ENCODE data around the gene FILIP1L. TPM values are rescaled to one million over a fixed set of nuclear protein-coding genes. Genes with fewer than 3 reads are reported as not detected.

Gene FILIP1L
- total RNA-seq, 1 experiment from 2014 or later, result 0.17 TPM

GRCh38 chr3:99981138-99981537 is 133.2 kb downstream of the FILIP1L start:
- CTCF ChIA-PET, result no interaction called here
- TF ChIP-seq CEBPB (IDR thresholded peaks at IDR 0.05; ENCODE audit: low read depth) (no peak), POLR2AphosphoS5 (IDR thresholded peaks at IDR 0.05; ENCODE audit: low read depth, low read length) (no peak), JUND (IDR thresholded peaks at IDR 0.05) (no peak), ZNF274 (IDR thresholded peaks at IDR 0.05; ENCODE audit: low read depth, low read length) (no peak), EZH2phosphoT487 (IDR thresholded peaks at IDR 0.05; ENCODE audit: borderline replicate concordance) (no peak), FOSL1 (IDR thresholded peaks at IDR 0.05; ENCODE audit: low read depth) (no peak), SP1 (IDR thresholded peaks at IDR 0.05; ENCODE audit: low read depth) (no peak), YY1 (IDR thresholded peaks at IDR 0.05; ENCODE audit: extremely low read depth, insufficient replicate concordance, low read depth, low read length) (no peak), ELF1 (IDR thresholded peaks at IDR 0.05; ENCODE audit: borderline replicate concordance, low read depth) (no peak), POLR2A (IDR thresholded peaks at IDR 0.05; ENCODE audit: borderline replicate concordance, extremely low read depth, insufficient read depth, insufficient read length) (no peak), TCF7L2 (IDR thresholded peaks at IDR 0.05; ENCODE audit: borderline replicate concordance, extremely low read depth, insufficient read depth, insufficient read length) (no peak), RAD21 (IDR thresholded peaks at IDR 0.05; ENCODE audit: low read depth) (no peak), EGR1 (IDR thresholded peaks at IDR 0.05; ENCODE audit: low read depth) (no peak), CBX3 (IDR thresholded peaks at IDR 0.05; ENCODE audit: low read depth) (no peak), EZH2 (IDR thresholded peaks at IDR 0.05) (no peak)
- TF ChIP-seq, protein P1, sequence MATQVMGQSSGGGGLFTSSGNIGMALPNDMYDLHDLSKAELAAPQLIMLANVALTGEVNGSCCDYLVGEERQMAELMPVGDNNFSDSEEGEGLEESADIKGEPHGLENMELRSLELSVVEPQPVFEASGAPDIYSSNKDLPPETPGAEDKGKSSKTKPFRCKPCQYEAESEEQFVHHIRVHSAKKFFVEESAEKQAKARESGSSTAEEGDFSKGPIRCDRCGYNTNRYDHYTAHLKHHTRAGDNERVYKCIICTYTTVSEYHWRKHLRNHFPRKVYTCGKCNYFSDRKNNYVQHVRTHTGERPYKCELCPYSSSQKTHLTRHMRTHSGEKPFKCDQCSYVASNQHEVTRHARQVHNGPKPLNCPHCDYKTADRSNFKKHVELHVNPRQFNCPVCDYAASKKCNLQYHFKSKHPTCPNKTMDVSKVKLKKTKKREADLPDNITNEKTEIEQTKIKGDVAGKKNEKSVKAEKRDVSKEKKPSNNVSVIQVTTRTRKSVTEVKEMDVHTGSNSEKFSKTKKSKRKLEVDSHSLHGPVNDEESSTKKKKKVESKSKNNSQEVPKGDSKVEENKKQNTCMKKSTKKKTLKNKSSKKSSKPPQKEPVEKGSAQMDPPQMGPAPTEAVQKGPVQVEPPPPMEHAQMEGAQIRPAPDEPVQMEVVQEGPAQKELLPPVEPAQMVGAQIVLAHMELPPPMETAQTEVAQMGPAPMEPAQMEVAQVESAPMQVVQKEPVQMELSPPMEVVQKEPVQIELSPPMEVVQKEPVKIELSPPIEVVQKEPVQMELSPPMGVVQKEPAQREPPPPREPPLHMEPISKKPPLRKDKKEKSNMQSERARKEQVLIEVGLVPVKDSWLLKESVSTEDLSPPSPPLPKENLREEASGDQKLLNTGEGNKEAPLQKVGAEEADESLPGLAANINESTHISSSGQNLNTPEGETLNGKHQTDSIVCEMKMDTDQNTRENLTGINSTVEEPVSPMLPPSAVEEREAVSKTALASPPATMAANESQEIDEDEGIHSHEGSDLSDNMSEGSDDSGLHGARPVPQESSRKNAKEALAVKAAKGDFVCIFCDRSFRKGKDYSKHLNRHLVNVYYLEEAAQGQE (IDR thresholded peaks at IDR 0.05; ENCODE audit: low read depth), result no peak
- TF ChIP-seq, protein P2, sequence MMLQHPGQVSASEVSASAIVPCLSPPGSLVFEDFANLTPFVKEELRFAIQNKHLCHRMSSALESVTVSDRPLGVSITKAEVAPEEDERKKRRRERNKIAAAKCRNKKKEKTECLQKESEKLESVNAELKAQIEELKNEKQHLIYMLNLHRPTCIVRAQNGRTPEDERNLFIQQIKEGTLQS (IDR thresholded peaks at IDR 0.05), result no peak
- TF ChIP-seq, protein P3, sequence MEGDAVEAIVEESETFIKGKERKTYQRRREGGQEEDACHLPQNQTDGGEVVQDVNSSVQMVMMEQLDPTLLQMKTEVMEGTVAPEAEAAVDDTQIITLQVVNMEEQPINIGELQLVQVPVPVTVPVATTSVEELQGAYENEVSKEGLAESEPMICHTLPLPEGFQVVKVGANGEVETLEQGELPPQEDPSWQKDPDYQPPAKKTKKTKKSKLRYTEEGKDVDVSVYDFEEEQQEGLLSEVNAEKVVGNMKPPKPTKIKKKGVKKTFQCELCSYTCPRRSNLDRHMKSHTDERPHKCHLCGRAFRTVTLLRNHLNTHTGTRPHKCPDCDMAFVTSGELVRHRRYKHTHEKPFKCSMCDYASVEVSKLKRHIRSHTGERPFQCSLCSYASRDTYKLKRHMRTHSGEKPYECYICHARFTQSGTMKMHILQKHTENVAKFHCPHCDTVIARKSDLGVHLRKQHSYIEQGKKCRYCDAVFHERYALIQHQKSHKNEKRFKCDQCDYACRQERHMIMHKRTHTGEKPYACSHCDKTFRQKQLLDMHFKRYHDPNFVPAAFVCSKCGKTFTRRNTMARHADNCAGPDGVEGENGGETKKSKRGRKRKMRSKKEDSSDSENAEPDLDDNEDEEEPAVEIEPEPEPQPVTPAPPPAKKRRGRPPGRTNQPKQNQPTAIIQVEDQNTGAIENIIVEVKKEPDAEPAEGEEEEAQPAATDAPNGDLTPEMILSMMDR (IDR thresholded peaks at IDR 0.05 in 2 of 3, conservative IDR thresholded peaks at IDR 0.05 in 1 of 3; ENCODE audit: borderline replicate concordance in 1 of 3, insufficient read depth in 1 of 3, low read depth in 2 of 3, low read length in 2 of 3), result no peak

More at GRCh38 chr3:99981138-99981537, 133.2 kb downstream of the FILIP1L start:
- Histone ChIP-seq H3K4me2 (ENCODE audit: low read length) (no peak overlapping the region), H3K9ac (ENCODE audit: low read length) (no peak overlapping the region), H3K27ac (ENCODE audit: low read depth, low read length) (no peak overlapping the region), H3K9me2 (ENCODE audit: insufficient read depth) (no peaks in the 10 kb centered on the region), H3K4me3 (replicated peaks in 1 of 2; ENCODE audit: low read depth in 1 of 2, low read length in 2 of 2) (no peak overlapping the region), H3K27me3 (ENCODE audit: insufficient read depth, low read length) (no peaks in the 10 kb centered on the region), H3K9me3 (ENCODE audit: control insufficient read depth in 1 of 2, insufficient read depth in 1 of 2, low read depth in 1 of 2, low read length in 2 of 2) (no peaks in the 10 kb centered on the region), H2AFZ (ENCODE audit: low read depth, low read length, poor library complexity, severe bottlenecking) (no peak overlapping the region), H3K4me1 (ENCODE audit: control insufficient read depth in 1 of 2, insufficient read depth in 2 of 2, low read length in 2 of 2) (peaks cover 0 to 4% of the 10 kb centered on the region in 2 experiments; a peak in 1 of 4 replicates), H3K36me3 (ENCODE audit: control insufficient read depth in 1 of 2, insufficient read depth in 2 of 2, low read length in 2 of 2) (no peaks in the 10 kb centered on the region), H4K20me1 (ENCODE audit: insufficient read depth) (peaks cover 5% of the 10 kb centered on the region; the same call in 1 of the 2 replicates), H3K79me2 (ENCODE audit: insufficient read depth, low read length) (no peaks in the 10 kb centered on the region)
- DNase-seq (ENCODE audit: low read depth, low spot score) (no peak), ATAC-seq (no peak)
- ChIA-PET RAD21 (ENCODE audit: low non-redundant PET in 1 of 2, low total read pairs in 2 of 2, uncharacterized antibody in 2 of 2, unreplicated experiment in 2 of 2) (no interaction called here), POLR2A (no interaction called here)
- BruUV-seq (replicated peaks), result no TSS peak
- intact Hi-C loops (cut with micrococcal nuclease), result no loop called here

All from HCT116 (cell line).